ENCODE results near the gene PKD1.

GRCh38 chr16:2159175-2159838 lies 23.6 kb upstream of the PKD1 start:
- TF ChIP-seq CTCF (IDR thresholded peaks at IDR 0.05) (no peak), POLR2AphosphoS5 (IDR thresholded peaks at IDR 0.05) (peak; percentile 48 to 87 (median 72)), EP300 (IDR thresholded peaks at IDR 0.05) (peak in 3 of 4 donors; percentile 81 to 89 (median 81))

Measured in sigmoid colon (tissue), 4 donors.